Measurements from ENCODE around the gene FBXO44.

DNA sequence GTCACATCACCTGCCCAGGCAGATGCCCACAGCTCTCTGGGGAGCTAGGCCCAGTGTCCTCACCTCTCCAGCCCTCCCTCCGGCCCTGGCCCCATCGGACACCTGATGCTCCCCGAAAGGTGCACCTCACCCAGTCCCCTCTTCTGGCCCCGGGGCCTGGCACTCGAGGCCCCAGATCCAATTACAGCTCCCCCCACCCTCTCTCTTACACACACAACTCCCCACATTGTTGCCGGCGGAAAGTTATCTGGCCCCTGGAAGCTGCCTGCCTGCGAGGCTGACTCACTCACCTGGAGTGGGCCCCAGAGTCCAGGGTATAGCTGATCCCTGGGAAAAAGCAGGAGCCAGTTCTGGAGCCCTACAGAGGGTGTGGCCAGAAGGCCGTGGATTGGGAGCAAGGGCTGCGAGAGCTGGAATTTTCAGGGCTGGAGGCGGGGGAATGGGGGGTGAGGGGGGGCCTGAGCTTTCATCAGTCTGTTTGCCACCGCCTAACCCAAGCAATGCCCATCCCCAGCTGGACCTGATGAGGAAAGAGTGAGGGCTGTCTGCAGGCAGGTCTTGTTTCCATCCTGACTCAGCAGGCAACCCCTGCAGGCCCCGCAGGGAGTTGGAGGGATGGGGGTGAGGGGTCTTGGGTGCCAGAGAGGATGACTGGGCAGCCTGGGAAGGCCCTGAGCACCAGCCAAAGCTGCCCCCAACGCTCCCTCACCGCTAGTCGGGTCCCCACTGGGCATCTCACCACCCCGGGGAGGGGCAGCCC is 1.4 kb upstream of the FBXO44 start:
- TF ChIP-seq, protein P1, sequence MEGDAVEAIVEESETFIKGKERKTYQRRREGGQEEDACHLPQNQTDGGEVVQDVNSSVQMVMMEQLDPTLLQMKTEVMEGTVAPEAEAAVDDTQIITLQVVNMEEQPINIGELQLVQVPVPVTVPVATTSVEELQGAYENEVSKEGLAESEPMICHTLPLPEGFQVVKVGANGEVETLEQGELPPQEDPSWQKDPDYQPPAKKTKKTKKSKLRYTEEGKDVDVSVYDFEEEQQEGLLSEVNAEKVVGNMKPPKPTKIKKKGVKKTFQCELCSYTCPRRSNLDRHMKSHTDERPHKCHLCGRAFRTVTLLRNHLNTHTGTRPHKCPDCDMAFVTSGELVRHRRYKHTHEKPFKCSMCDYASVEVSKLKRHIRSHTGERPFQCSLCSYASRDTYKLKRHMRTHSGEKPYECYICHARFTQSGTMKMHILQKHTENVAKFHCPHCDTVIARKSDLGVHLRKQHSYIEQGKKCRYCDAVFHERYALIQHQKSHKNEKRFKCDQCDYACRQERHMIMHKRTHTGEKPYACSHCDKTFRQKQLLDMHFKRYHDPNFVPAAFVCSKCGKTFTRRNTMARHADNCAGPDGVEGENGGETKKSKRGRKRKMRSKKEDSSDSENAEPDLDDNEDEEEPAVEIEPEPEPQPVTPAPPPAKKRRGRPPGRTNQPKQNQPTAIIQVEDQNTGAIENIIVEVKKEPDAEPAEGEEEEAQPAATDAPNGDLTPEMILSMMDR (IDR thresholded peaks at IDR 0.05; ENCODE audit: low read depth, low read length, poor library complexity, severe bottlenecking): no peak
- no peak for TF ChIP-seq EZH2phosphoT487 (IDR thresholded peaks at IDR 0.05; ENCODE audit: borderline replicate concordance, low read length)

Data from DOHH2 (cell line).